Chondrocyte (in vitro differentiated cells): ENCODE results near the gene U2AF2. TPM values are rescaled to one million over a fixed set of nuclear protein-coding genes. Genes with fewer than 3 reads are reported as not detected.

Source experiments
- DNase-seq: peaks from one replicate; pipeline ENCODE4 v3.0.0; 2021; ENCODE audit warnings: mixed read lengths, low spot score
- H3K27ac Mint-ChIP-seq: one replicate; pipeline ENCODE4 v1.8.0; 2021; ENCODE audit warnings: mild to moderate bottlenecking, moderate library complexity, mixed read lengths; ENCODE audit not compliant: unreplicated experiment
- H3K27me3 Mint-ChIP-seq: 2 replicates; pipeline ENCODE4 v1.8.0; 2021; ENCODE audit warnings: low read depth, mixed read lengths
- H3K36me3 Mint-ChIP-seq: 2 replicates; pipeline ENCODE4 v1.8.0; 2021; ENCODE audit warnings: low read depth, mixed read lengths
- H3K4me1 Mint-ChIP-seq: 2 replicates; pipeline ENCODE4 v1.8.0; 2021; ENCODE audit warnings: low read depth, mild to moderate bottlenecking, mixed read lengths
- H3K4me3 Mint-ChIP-seq: one replicate; pipeline ENCODE4 v1.8.0; 2021; ENCODE audit warnings: mild to moderate bottlenecking, moderate library complexity, mixed read lengths; ENCODE audit not compliant: unreplicated experiment
- H3K9me3 Mint-ChIP-seq: 2 replicates; pipeline ENCODE4 v1.8.0; 2021; ENCODE audit warnings: low read depth, mixed read lengths
- total RNA-seq: library from RNA; stranded (reverse); gene quantifications from 3 replicates; pipeline ENCODE4 v1.2.1, GENCODE V29; 2021
- TF ChIP-seq, protein P1 (sequence below): fragments of 200-600 bp; sonication (generic); IDR thresholded peaks from 2 replicates; pipeline ENCODE4 v1.5.0; 2021; ENCODE audit warnings: antibody characterized with exemption, mild to moderate bottlenecking, moderate library complexity

The U2AF2 gene
- total RNA-seq, 1 donor from 2014 or later = 129 TPM

GRCh38 chr19:55667958-55668357 is 13.1 kb downstream of the U2AF2 start:
- Mint-ChIP-seq H3K4me3 (no peak overlapping the region), H3K9me3 (no peaks in the 10 kb centered on the region), H3K4me1 (peaks cover 8% of the 10 kb centered on the region), H3K27ac (no peak overlapping the region), H3K27me3 (no peaks in the 10 kb centered on the region), H3K36me3 (peaks cover 25% of the 10 kb centered on the region)
- DNase-seq = no peak
- TF ChIP-seq, protein P1, sequence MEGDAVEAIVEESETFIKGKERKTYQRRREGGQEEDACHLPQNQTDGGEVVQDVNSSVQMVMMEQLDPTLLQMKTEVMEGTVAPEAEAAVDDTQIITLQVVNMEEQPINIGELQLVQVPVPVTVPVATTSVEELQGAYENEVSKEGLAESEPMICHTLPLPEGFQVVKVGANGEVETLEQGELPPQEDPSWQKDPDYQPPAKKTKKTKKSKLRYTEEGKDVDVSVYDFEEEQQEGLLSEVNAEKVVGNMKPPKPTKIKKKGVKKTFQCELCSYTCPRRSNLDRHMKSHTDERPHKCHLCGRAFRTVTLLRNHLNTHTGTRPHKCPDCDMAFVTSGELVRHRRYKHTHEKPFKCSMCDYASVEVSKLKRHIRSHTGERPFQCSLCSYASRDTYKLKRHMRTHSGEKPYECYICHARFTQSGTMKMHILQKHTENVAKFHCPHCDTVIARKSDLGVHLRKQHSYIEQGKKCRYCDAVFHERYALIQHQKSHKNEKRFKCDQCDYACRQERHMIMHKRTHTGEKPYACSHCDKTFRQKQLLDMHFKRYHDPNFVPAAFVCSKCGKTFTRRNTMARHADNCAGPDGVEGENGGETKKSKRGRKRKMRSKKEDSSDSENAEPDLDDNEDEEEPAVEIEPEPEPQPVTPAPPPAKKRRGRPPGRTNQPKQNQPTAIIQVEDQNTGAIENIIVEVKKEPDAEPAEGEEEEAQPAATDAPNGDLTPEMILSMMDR = no peak

DNA sequence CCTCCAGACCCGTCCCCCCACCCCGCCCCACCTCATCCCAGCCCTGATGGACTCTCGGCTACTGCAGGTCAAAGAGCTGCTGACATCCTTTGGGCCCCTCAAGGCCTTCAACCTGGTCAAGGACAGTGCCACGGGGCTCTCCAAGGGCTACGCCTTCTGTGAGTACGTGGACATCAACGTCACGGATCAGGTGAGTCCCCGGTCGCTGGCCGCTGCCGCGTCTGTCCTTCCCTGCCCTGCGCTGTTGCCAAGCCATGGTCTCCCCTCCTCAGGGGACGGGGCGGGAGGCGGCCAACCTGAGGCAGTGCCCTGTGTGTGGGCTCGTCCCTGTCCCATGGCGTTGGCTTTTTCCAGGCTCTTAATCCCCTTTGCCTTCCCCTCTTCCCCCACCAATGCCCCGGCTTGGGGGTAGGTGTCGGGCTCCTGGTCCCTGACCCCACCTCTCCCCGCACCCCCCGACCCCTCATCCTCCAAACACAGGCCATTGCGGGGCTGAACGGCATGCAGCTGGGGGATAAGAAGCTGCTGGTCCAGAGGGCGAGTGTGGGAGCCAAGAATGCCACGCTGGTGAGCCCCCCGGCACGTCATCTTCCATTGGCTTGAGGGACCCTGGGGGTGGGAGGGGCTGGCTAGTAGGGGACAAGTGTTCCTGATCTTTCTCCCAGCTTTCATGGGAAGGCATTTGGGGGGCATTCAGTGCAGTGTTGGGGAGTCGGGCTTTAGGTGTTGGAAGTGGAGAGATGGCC is 13.9 kb downstream of the U2AF2 start:
- H3K4me3 Mint-ChIP-seq = no peak overlapping the region
- H3K9me3 Mint-ChIP-seq = no peaks in the 10 kb centered on the region
- peaks cover 20% of the 10 kb centered on the region for H3K36me3 Mint-ChIP-seq
- peaks cover 14% of the 10 kb centered on the region for H3K4me1 Mint-ChIP-seq
- TF ChIP-seq, protein P1 = no peak
- H3K27me3 Mint-ChIP-seq = no peaks in the 10 kb centered on the region
- DNase-seq = peak; percentile 81
- no peak overlapping the region for H3K27ac Mint-ChIP-seq

- DNase-seq = peak; percentile 86
- H3K9me3 Mint-ChIP-seq = no peaks in the 10 kb centered on the region
- H3K4me1 Mint-ChIP-seq = peaks cover 19% of the 10 kb centered on the region
- TF ChIP-seq, protein P1 = no peak
- no peaks in the 10 kb centered on the region for H3K27me3 Mint-ChIP-seq
- H3K4me3 Mint-ChIP-seq = no peak overlapping the region
- H3K27ac Mint-ChIP-seq = no peak overlapping the region
- peaks cover 13% of the 10 kb centered on the region for H3K36me3 Mint-ChIP-seq
Measured at GRCh38 chr19:55669418-55670279, 14.8 kb downstream of the U2AF2 start.

GRCh38 chr19:55670280-55671053 is 15.6 kb downstream of the U2AF2 start:
- H3K36me3 Mint-ChIP-seq = peaks cover 11% of the 10 kb centered on the region

More at GRCh38 chr19:55670280-55671053, 15.6 kb downstream of the U2AF2 start:
- H3K9me3 Mint-ChIP-seq = no peaks in the 10 kb centered on the region
- TF ChIP-seq, protein P1 = no peak
- peak; percentile 100 for DNase-seq
- peak overlapping the region; percentile 58 for H3K27ac Mint-ChIP-seq
- no peaks in the 10 kb centered on the region for H3K27me3 Mint-ChIP-seq
- peaks cover 20% of the 10 kb centered on the region for H3K4me1 Mint-ChIP-seq
- no peak overlapping the region for H3K4me3 Mint-ChIP-seq
